ENCODE results near the gene GOLGA6C.
A peak's percentile ranks its signal among the peaks of the same experiment; 100 is the strongest.
"Not testable (repeated sequence)": the region's sequence is repeated elsewhere in the genome, so short reads cannot be mapped to it uniquely, and the experiment has no call there.

Gene GOLGA6C

DNA sequence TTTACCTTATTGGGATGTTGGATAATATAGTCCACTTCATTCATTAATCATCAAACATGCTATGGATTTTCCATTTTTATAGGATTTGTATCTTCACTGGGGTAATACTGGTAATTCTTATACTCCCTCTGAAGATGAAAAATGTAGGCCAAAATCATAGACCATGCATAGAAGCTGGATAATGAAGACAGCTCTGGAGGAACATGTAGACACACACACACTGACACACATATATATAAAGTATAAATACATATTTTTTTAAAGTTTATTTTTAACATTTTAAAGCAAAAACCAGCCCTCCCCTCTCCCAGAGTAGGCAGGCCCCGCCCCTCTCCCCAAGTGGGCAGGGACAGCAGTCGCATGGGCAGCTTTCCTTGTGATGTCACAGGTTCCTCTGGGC is at the start of gene GOLGA6C:
Gene GOLGA6C, plus strand, starts transcription at position 301 of the 400 bp plus-strand sequence. CDS start 265 bp downstream, outside the sequence.
- not testable (repeated sequence) for DNase-seq

DNA sequence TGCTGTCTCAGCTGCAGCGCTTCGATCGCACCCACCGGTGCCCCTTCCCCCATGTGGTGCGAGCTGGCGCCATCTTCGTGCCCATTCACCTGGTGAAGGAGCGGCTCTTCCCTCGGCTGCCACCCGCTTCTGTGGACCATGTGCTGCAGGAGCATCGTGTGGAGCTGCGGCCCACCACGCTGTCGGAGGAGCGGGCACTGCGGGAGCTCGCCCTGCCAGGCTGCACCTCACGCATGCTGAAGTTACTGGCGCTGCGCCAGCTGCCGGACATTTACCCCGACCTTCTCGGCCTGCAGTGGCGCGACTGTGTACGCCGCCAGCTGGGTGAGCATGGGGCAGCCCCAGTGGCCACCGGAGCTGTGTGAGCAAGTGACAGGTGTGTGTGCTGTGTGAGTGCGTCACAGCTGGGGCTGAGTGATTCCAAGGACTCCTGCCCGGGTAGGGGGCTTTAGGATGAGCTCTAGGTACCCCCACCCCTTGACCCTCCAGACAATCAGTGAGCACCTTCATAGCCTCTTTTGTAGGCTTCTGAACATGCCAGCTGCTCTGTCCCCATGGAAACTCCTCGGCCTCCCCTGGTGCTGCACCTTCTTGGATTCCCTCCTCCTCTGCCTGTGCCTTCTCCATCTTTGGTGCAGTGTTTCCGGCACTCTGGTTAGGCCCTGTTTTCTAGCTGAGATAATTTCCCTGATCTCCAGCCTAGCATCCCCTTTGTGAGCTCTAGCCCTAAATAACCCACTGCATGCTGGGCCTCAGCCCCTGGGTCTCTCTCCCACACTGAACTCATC is 49.4 kb upstream of the GOLGA6C start:
- no peak for DNase-seq

DNA sequence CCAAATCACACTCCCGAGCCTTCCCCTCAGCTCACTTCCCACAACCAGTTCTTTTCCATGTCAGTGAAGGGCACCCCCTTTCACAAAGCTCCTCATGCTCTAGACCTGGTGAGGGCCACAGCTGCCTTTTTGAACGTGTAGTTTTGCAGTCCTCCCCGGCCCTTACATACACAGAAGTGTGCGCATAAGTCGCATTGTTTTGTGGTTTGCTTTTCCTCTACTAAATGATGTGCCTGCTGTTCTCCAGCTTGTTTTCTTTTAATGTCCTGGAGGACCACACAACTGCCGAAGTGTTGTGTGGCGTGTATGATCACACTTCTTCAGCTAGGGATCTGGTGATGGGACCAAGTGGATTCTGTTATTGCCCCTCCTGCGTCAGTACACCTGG is 48.9 kb upstream of the GOLGA6C start:
- no peak for DNase-seq

DNA sequence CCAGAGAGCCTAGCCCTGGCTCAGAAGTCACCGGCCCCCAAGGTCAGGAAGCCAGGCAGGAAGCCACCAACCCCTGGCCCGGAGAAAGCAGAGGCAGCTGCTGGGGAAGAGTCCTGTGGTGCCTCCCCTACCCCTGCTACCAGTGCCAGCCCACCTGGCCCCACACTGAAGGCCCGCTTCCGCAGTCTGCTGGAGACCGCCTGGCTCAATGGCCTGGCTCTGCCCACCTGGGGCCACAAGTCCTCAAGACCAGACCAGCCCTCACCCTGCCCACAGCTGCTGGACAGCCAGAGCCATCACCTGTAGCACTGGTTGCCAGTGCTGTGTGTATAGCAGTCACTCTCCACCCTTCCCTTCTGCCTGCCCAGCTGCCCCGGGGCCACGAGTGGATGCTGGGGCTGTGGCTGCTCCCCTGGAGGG is 47.3 kb upstream of the GOLGA6C start:
- no peak for DNase-seq

- DNase-seq = no peak
Observed at GRCh38 chr15:75211436-75212199, 46.5 kb upstream of the GOLGA6C start.

DNA sequence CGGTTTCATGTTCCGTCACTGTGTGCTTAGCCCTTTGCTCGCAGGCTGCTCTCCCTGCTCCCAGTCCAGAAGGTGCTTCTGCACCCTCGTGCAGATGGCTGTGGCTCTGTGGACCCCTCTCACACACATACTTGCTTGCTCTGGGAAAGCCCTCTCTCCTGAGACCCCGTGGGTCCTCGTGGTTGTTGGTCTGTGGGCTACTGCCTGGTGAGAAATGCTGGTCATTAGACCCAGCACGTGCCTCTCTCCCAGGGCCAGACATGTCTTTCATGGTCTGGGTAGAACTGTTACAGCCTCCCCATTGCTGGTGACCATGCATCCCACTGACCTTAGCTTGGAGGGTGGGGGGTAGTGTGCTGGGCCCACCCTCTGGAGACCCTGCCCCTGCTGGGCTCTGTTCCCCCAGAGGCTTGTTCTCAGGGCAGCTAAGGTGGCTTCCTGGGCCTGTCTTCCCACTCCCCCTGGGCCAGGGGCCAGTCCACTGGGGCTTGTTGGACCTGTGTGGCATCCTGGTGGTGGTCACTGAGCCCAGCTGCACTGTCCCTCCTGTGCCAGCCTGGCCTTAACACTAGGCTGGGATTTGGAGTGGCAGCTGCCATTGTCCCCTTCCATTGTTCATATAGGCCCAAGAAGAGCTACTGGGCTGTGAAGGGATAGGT is 45.8 kb upstream of the GOLGA6C start:
- no peak for DNase-seq

GRCh38 chr15:75213212-75213767 is 44.8 kb upstream of the GOLGA6C start:
- no peak for DNase-seq

DNA sequence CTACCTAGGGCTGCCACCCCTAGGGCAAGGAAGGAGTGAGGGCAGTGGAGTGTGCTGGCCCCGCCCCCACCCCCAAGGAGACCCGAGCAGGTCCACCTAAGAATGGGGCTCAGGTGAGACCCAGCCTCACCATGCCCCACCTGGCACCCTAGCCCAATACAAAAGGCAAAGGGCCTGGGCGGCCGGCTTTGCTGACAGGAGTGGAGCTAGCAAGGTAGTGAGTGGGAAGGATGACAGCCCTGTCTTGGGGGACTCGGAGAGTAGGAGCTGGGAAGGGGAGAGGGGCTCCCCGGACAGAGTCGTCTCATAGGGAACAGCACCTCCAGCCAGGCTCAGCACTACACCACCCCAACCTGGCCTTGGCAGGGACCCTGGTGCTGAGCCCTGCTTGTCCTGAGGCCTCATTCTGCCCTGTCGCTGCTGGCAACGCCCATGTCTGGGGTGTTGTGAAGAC is 44.3 kb upstream of the GOLGA6C start:
- DNase-seq = no peak

- no peak for DNase-seq
Observed at GRCh38 chr15:75214293-75215096, 43.6 kb upstream of the GOLGA6C start.

DNA sequence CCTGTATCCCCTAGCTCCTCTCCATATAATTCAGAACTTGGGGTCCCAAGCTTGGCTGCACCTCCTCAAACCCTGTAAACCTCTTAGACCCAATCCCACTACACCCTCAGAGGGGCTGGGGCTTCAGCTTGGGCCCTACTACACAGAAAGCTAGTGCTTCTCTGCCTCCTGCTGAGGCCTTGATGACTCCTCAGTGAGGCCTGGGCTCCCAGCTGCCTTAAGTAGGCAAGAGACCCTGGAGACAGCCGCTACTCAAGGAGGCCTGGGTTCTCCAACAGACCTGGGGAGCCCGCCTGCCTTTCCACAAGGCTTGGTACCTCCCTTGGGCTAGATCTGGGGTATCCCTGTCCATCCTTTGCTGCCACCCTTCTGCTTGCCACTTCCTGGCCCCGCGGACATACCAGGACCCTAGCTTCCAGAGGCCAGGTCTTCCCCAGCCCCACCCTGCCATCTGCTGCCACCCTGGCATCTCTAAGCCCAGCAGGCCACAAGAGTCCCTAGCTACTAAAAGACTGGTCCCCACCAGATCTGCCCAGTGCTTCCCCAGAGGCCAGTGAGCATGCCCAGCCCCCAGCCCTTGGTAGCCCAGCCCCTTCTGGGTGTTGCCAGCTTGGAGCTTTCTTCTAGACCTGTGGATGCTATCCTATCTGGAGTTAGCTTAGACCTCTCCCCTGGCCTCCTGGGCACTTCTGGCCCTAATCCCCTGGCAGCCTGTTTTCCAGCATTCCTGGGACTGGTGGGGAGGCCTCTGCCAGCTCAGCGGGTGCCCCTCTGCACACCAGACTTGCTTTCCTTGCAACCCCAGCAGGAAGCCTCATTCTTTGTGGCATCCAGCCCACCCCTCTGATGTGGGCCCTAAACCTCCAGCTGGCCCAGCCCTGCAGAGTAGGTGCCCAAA is 42.8 kb upstream of the GOLGA6C start:
- DNase-seq = peak; percentile 24

- DNase-seq = no peak
Observed at GRCh38 chr15:75217012-75217411, 41.1 kb upstream of the GOLGA6C start.

DNA sequence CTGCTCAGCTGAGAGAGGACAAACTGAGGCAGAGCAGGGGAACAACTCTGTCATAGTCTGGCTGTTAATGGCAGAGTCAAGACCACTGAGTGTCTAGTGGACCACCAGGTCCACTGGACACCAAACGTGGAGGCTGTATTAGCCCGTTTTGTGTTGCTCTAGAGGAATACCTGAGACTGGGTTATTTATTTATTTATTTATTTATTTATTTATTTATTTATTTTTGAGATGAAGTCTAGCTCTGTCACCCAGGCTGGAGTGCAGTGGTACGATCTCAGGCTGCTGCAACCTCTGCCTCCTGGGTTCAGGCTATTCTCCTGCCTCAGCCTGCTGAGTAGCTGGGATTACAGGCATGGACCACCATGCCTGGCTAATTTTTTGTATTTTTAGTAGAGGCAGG is 40.6 kb upstream of the GOLGA6C start:
- not testable (repeated sequence) for DNase-seq

DNA sequence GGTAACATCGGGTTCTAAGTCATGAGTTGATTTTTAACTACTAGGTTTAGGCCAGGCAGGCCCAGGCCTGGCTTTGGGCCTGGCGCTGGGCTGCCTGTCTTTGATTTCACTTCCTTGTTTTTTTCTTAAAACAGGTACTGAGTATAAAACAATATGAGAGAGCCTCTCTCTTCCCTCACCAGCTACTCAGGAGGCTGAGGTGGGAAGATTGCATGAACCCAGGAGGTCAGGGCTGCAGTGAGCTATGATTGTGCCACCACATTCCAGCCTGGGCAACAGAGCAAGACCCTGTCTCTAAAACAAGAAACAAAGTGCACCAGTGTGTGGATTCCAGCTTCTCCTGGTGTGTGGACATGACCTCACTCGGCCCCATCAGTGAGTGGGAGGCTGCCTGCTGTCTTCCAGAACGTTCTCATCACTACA is 38.6 kb upstream of the GOLGA6C start:
- not testable (repeated sequence) for DNase-seq

- no peak for DNase-seq
Observed at GRCh38 chr15:75223688-75224087, 34.4 kb upstream of the GOLGA6C start.

DNA sequence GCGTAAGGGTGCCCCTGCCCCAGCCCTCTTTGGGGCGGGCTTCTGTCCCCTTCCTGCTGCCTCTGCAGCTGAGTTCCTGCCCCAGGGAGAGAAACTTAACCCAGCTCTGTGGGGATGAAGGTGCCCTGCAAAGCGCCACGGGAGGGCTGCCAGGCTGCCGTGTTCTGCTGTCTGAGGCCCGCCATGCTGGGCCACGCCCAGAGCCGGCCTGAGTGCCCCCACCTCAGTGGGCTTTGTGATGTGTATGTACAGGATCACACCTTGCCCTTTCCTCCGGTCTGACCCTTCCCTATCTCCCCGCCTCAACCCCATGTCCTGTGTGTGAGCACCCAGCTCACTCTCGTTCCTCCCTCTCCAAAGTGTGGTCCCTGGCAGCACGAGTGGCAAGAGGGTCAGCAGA is 33.9 kb upstream of the GOLGA6C start:
- DNase-seq = no peak

GRCh38 chr15:75225102-75225836 is 32.9 kb upstream of the GOLGA6C start:
- not testable (repeated sequence) for DNase-seq

DNA sequence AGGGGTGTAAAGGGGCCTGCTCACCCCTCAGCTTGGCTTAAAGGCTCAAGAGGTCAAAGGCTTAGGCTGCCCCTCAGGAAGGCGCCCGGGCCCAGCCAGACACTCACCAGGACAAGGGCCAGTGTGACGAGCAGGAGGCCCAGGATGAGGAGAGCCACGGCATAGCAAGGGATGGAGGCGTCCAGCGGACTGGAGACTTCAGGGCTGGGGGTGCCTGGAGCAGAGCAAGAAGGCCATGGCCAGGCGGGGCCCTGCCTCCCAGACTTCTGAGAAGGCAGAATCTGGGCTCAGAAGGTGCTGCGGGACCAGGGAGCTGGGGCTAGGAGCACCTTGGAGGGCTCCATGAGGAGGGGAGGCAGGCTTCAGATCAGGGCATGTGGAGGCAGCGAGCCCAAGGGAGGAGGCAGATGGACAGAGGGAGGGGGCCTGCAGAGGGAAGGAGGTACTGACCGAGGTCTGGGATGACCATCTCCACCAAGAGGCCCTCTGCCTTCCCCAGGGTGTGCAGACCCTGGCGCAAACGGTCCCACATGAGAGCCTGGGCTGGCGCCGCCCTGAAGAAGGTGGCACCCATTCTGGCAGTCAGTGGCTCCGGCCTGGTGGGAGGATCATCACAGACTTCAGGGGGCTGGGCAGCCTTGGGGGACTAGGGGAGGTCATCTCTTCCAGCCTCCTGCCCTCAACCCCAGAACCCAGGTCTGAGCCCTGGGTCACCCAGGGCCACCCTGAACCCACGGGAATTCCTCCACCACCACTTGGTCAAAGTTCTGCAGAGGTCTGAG is 32.0 kb upstream of the GOLGA6C start:
- DNase-seq = no peak

DNA sequence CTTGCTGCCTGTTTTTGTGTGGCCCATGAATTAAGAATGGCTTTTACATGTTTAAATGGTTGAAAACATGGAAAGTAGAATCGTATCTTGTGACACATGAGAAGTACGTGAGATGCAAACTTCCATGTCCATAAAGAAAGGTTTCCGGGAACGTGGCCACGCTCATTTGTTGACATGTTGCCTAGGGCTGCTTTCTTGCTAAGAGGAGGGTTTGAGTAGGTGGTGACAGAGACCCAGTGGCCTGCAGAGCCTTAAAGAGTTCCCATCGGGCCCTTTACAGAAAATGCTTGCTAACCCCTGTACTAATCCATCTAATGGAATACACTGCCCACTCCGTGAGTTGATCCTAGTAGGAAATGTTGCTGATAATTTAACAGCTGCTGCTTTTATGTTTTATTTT is 31.0 kb upstream of the GOLGA6C start:
- DNase-seq = not testable (repeated sequence)

GRCh38 chr15:75227663-75228280 is 30.4 kb upstream of the GOLGA6C start:
- DNase-seq = no peak

Measured in inflammatory macrophage treated with lipopolysaccharide for 4 hours (primary cell).